ENCODE measurements around the gene PODN. TPM values are rescaled to one million over a fixed set of nuclear protein-coding genes. Genes with fewer than 3 reads are reported as not detected.

PODN gene
- total RNA-seq, 1 experiment from 2014 or later = 0.10 TPM

DNA sequence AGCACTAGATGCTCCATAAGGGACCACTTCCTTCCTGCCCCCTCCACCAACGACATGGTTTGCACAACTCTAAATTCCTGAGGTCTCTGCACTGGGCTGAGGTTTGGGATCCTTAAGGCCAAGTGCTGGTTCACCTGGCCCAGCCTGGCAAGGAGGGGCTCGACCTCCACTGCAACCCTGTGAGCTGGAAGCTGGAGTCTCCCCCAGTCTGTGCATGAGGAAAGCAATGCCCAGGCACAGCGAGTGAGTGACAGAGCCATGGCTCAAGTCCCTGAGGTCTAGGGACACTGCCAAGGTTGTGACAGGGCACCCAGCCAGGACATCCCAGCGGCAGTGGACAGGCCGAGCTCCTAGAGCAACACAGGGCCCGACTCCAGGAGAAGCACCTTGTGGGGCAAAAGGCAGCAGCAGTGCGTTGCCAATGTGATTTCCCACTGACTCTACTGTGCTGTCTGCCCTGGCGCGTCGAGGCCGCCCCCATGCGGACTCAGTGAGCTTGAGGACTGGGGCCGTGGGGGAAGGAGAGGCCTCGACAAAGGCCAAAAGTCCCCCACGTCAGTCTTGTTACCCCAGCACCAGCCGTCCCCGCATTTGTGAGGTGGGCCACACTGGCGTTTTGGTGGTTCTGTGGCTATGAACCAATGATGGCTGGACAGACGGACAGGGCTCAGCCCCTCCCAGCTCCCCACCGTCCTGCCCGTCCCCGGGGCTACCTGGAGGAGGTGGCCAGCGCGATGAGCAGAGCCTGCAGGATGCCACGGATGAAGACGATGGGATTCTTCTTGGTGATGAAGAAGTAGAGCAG lies 30.0 kb downstream of the PODN start:
- Histone ChIP-seq H3K27me3 (no peaks in the 10 kb centered on the region), H3K9me3 (no peaks in the 10 kb centered on the region; the same call in 1 of the 2 replicates), H3K4me3 (no peak overlapping the region), H3K36me3 (no peaks in the 10 kb centered on the region)
- no peak for DNase-seq

DNA sequence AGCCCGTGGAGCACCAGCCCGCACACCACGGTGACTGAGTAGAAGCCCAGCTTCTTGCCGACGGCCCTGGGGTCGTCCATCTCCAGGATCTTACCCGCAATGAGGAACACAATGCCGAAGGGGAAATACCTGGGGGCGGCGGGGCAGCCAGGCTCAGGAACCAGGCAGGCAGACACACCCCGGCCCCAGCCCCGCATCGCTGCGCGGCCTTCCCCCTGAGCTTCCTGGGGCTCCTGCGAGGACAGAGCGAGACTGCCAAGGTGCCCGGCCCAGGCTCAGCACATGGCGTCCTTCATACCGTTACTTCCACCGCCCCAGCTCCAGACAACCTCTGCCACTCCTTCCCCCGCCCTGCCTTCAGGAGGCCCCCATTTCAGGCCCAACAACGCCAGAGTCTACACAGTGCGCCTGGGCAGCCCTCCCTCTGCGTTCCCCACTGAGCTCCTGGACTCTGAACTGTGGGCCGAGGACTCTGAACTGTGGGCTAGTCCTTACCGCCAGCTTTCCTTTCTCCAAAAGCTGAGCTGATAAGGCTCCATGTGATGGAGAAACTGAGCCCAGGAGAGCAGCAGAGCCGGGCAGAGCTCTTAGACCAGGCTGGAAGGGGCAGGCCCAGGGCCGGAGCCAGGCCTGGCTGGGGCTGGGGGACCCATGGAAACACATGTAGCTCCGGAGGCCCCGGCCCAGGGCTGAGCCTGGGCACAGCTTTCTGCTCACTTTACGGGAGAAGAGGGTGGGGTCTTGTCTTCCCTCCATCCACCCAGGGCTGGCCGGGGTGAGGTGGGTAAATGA lies 30.8 kb downstream of the PODN start:
- H3K27me3 ChIP-seq = no peaks in the 10 kb centered on the region
- no peak for DNase-seq
- H3K36me3 ChIP-seq = no peaks in the 10 kb centered on the region
- no peak overlapping the region for H3K4me3 ChIP-seq
- peaks cover 2% of the 10 kb centered on the region; the same call in 1 of the 2 replicates for H3K9me3 ChIP-seq

DNA sequence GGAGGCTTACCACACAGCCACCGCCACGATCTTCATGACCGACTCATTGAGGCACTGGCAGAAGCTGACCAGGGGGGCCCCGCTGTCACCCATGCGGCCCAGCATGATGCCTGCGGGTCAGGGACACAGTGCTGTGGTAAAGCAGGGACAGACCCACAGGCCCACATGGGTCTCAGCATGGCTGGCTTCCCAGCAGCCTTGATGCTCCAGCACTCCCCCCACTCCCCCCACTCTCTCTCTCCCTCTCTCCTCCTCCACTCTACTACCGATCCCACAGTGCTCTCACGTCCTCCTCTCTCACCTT lies 31.4 kb downstream of the PODN start:
- Histone ChIP-seq H3K9me3 (peaks cover 3% of the 10 kb centered on the region), H3K36me3 (no peaks in the 10 kb centered on the region), H3K4me3 (no peak overlapping the region), H3K27me3 (no peaks in the 10 kb centered on the region)
- no peak for DNase-seq

DNA sequence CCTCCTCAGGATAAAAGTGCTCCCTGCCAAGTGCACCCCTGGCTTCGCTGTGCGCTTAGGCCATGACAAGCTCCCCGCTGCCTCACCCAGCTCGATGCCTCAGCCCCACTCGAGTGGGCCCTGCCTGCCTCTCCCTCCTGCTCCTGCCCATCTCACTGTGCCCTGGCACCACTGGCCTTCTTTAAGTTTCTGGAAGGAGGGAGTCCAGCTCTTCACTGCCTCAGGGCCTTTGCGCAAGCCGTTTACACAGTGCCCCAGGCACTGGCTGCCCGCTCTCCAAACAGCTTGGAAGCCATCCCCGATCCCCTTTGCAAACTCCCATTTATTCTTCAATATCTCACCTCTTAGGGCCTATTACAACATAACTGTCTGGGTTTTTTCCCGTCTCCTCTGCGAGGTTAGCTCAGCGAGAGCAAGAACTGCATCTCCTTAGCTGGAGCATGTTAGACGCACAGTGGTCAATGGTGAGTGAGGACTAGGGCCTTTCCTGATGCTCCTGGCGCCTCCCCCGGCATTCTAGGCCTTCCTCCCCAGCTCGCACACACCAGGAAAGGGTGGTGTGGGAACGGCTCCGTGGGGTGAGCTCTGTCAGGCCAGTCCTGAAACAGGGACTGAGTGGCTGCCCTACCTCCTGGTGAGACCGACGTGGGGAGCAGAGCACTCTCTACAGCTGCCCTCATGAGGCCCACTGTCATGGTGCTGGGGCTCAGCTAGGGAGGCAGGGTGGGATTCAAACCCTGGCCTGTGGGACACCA lies 31.9 kb downstream of the PODN start:
- no peak for DNase-seq
- Histone ChIP-seq H3K4me3 (no peak overlapping the region), H3K9me3 (peaks cover 6% of the 10 kb centered on the region), H3K27me3 (no peaks in the 10 kb centered on the region), H3K36me3 (no peaks in the 10 kb centered on the region)

DNA sequence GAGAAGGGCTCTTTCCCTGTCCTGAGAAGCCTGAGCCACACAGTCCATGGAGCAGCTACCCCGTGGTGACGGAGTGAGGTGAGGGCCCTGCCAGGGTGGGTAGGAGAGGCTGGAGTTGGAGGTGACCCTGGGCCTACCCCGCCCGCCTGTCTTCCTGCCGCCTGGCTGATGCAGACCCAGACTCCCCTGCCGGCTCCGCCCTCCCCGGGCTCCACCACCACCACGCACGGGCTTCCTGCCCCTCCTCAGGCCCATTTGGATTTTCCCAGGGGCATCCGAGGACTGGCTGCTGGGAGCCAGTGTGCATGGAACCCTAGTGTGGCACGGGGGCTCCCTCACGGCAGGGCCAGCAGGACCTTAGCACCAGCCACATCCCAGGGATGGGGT lies 32.5 kb downstream of the PODN start:
- H3K9me3 ChIP-seq = peaks cover 8% of the 10 kb centered on the region
- no peaks in the 10 kb centered on the region for H3K36me3 ChIP-seq
- H3K27me3 ChIP-seq = no peaks in the 10 kb centered on the region
- H3K4me3 ChIP-seq = no peak overlapping the region
- no peak for DNase-seq

DNA sequence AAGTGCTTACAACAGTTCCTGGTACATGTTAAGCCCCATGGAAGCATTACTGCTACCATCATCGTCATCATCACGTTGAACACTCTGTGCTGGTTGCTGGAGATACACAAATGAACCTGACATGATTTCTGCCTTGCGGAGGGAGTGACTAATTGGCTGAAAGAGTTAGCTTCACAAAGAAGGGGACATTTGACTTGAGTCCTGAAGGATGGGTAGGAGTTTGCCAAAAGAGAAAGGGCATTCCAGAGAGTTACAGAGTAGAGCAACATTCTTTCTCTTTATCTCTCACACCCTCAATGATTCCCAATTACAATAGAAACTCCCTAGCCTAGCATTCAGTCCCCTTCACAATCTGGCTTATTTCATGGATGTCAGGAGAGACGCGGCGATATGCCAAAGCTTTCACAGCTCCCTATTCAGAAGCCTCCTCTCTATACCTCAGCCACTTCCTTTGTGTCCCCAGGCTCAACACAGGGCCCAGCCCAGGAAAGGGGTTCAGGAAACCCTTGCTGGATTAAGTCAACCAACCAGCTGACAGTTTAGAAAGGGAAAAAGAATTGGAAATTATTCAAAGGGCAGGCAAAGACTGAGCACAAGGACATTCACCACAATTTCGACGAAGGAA lies 42.4 kb downstream of the PODN start:
- Histone ChIP-seq H3K36me3 (no peaks in the 10 kb centered on the region), H3K9me3 (peaks cover 3% of the 10 kb centered on the region; the same call in 1 of the 2 replicates), H3K4me3 (no peak overlapping the region), H3K27me3 (no peaks in the 10 kb centered on the region)
- DNase-seq = no peak

DNA sequence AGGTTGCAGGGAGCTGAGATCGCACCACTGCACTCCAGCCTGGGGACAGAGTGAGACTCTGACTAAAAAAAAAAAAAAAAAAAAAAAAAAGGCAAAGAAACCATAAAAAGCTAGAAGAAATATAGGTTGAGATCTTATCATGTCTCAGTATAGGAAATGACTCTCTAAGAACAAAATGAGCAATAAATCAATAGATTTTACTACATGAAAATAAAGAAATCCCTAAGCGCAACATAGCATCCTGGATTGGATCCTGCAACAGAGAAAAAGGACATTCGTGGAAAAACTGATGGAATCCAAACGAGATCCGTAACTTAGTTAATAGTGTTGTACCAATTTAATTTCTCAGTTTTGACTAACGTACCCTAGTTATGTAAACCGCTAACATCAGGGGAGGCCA lies 45.1 kb downstream of the PODN start:
- peaks cover 6% of the 10 kb centered on the region for H3K9me3 ChIP-seq

DNA sequence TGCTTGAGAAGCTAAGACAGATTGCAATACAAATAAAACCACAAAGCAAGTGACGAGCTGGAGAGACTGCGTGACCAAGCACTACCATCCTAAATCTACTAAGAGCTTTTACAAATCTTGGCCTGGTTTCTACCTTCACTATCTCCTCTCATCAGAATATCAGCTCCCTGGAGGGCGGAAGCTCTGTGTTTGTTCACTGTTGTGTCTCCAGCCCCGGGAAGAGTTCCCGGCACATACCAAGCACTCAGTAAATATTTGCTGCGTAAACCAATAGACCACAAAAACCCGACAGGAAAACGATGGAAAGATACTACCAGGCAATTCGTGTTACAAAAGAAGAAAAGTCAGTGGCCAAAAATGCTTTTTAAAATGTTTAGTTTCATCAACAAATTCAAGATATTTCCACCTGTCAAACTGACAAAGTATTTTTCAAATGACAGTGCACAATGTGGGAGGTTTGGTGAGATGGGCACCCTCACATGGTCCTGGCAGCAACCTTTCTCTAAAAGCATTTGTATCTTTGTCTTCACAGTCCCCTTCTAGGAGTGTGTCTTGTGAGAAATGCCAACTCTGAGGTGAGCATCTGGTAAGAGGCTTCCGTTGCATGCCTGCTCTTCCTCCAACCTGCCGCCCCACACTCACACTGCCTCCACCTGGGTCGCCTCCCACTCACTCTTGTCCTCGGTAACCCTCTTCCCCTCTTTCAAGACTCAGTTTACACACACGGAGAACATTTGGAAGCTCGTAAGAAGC lies 45.7 kb downstream of the PODN start:
- Histone ChIP-seq H3K36me3 (no peaks in the 10 kb centered on the region), H3K27me3 (no peaks in the 10 kb centered on the region), H3K4me3 (no peak overlapping the region), H3K9me3 (peaks cover 8% of the 10 kb centered on the region)
- peak; percentile 75 for DNase-seq

More for the DNA sequence above, 45.1 kb downstream of the PODN start:
- H3K27me3 ChIP-seq = no peaks in the 10 kb centered on the region
- H3K4me3 ChIP-seq = no peak overlapping the region
- H3K36me3 ChIP-seq = no peaks in the 10 kb centered on the region
- no peak for DNase-seq

DNA sequence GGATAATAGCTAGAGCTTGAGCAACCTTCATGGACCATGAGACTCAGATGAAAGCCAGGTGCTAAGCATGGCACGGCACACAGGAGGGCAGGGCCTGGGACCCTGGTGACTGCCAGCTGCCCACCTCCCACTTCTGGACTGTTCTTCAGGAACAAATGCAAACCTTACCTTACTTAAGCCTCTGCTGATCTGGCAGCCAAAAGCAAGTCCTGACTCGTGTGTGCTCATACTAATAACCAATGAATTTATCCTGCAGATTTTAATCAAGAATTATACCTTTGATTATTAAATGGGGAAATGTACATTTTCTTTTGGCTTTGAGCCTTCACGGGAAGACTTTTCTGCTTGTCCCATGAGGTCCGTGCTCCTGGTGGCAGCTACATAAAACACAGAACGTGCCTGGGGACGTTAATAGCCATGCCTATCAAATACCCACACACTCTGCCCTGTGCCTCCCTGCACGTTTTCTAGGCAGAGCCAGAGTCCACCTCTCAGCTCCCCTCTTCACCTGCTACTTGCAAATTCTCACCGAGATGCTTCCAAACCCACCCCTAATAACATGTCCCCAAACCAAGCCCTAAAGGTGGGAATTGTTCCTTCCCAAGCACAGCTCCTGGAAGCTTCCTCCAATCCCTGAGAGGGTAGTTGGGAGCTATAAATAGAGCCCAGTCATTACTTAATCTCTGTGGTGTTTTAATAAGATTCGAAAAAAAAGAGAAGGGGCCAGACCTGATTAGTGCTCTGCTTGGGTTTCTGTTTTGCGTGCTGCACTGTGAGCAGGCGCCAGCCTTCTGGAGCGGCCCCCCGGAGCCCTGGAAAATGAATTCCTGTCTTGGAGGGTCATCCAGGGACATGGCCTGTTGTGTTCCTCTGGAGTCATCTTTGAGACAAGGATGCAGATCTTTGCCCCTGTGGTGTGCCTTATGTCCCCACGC lies 46.9 kb downstream of the PODN start:
- DNase-seq = no peak
- Histone ChIP-seq H3K4me3 (no peak overlapping the region), H3K9me3 (peaks cover 8% of the 10 kb centered on the region), H3K27me3 (no peaks in the 10 kb centered on the region), H3K36me3 (no peaks in the 10 kb centered on the region)

DNA sequence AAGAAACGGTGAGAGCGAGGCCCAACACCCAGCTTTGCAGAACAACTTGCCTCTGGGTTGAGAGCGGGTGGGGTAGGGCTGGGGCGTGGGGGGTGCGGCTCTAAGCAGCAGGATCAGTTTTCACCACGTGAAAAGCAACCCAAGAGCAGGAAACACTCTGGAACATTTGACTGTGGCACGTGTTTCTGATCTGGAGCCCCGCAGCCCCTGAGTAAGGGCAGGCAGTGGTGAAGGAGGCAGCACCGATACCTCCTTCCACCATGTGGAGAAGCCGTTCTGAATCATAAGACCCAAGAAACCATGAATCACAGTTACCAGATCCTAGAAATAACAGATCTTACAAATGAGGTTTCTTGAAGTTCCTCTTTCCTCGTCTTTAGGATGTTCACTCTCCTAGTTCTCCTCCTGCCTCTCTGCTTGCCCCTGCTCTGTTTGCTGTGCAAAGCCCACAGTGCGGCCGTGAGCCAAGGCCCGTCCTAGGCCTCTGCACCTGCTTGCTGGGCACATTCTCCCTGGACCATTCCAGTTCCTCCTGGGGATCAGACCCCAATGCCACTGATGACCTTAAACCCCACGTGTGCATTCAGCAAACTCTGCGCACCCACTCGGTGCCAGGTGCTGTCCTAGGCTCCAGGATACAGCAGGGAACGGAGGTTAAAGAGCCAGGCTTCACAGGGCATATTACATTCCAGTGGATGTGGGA lies 48.5 kb downstream of the PODN start:
- no peaks in the 10 kb centered on the region for H3K27me3 ChIP-seq
- no peaks in the 10 kb centered on the region for H3K36me3 ChIP-seq
- H3K4me3 ChIP-seq = no peak overlapping the region
- peaks cover 8% of the 10 kb centered on the region for H3K9me3 ChIP-seq
- DNase-seq = no peak

DNA sequence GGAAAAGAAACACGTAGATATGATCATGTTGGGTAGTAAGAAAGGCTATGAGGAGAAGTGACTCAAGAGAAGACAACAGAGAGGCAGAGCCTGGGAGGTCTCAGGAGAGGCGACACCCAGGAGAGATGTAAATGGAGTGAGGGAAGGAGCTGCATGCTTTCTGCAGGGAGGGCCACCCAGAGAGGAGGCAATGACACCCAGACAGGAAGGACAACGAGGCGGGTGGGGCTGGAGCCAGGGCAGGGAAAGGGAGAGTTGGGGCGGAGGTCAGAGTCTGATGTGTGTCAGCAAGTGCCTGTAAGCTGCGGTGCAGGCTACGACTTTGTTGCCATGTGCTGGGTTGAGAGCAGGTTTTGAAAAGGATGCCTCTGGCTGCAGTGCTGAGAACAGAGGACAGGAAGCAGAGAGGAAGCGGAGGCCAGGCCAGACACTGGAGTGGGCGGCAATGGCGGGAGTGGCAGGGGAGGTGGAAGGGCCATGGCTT lies 49.1 kb downstream of the PODN start:
- no peaks in the 10 kb centered on the region for H3K36me3 ChIP-seq
- no peak for DNase-seq

DNA sequence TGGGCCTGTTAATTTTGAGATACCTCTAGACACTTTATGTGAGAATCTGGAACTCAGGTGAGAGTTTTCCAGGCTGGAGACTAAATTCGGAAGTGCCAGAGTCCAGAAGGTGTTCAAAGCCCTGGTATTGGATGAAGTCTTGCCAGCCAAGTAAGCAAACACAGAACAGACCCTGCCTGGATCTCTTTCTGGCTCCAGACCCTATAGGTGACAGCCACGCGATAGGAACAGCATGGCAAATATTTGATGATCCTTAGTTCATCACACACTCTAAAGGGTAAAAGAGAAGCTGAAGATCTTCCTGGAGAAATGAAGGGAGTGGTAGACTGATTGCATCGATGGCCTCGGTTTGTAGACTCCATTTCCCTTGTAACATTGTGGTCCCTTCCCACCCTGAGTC lies 49.7 kb downstream of the PODN start:
- no peak for DNase-seq
- no peaks in the 10 kb centered on the region for H3K36me3 ChIP-seq
- no peaks in the 10 kb centered on the region for H3K27me3 ChIP-seq

More for the DNA sequence above, 49.1 kb downstream of the PODN start:
- H3K27me3 ChIP-seq = no peaks in the 10 kb centered on the region
- no peak overlapping the region for H3K4me3 ChIP-seq
- H3K9me3 ChIP-seq = peaks cover 8% of the 10 kb centered on the region

DNA sequence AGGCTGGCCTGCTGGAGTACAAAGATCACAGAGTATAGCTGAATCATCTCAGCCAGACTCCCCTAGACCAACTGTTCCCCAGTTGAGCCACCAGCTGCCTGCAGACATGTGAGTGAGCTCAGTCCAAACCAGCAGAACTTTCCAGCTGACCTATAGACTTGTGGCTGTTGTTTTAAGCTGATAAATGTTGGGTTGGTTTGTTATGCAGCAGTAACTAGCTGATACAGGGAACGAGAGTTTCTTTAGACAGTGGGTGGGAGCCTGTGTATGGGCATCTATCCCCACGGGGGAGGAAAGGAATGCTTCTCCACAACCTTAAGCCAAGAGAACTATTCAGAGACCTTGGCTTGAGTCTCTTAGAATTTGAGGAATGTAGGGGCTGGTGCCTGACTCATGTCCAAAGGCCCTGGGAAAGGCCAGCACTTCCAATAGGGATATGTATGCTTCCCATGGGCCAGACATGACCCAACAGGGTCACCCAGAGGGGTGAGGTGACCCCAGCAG lies 50.3 kb downstream of the PODN start:
- H3K27me3 ChIP-seq = no peaks in the 10 kb centered on the region
- DNase-seq = peak; percentile 78
- H3K36me3 ChIP-seq = no peaks in the 10 kb centered on the region
- peaks cover 8% of the 10 kb centered on the region for H3K9me3 ChIP-seq
- H3K4me3 ChIP-seq = no peak overlapping the region

More for the DNA sequence above, 49.7 kb downstream of the PODN start:
- no peak overlapping the region for H3K4me3 ChIP-seq
- peaks cover 8% of the 10 kb centered on the region for H3K9me3 ChIP-seq

DNA sequence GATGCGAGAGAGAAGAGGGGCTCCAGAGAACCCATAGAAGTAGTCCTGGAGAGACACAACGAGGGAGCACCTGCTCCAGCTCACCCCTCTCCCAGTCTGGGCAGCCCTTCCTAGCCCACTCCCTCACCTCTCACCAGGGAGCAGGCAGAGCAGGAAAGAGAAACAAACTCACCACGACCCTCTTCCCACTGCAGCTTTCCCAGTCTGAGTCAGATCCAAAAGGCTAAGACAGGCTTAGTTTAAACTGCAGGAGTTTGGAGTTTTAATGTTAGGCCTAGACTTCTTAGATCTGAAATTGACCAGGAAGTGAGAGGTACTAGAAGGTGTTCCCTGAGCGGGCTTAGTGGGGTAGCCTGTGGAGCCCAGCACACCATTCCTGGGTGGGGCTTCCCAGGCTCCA lies 50.8 kb downstream of the PODN start:
- no peaks in the 10 kb centered on the region for H3K36me3 ChIP-seq
- no peak overlapping the region for H3K4me3 ChIP-seq
- H3K9me3 ChIP-seq = peaks cover 8% of the 10 kb centered on the region
- no peaks in the 10 kb centered on the region for H3K27me3 ChIP-seq
- no peak for DNase-seq
